GM12864 (cell line): ENCODE measurements around the gene CALML6.

ENCODE experiments used
- DNase-seq: peaks from one replicate; pipeline ENCODE4 v3.0.0-alpha.2; 2011; ENCODE audit warnings: low read depth
- H3K4me3 ChIP-seq: 2 replicates; pipeline ENCODE4 v1.5.1; 2011; ENCODE audit warnings: mild to moderate bottlenecking, low read depth, low read length, control low read depth
- CTCF ChIP-seq: IDR thresholded peaks from 2 replicates; pipeline ENCODE4 v1.5.1; 2011; ENCODE audit warnings: low read depth, mild to moderate bottlenecking, moderate library complexity, low read length, control low read depth, inconsistent platforms; ENCODE audit errors: missing control alignments

The CALML6 gene

GRCh38 chr1:1899266-1899966 is 15.6 kb upstream of the CALML6 start:
- H3K4me3 ChIP-seq: no peak overlapping the region
- DNase-seq: no peak
- TF ChIP-seq CTCF: peak; percentile 62

GRCh38 chr1:1899967-1900327 is 15.1 kb upstream of the CALML6 start:
- no peak for TF ChIP-seq CTCF
- no peak for DNase-seq
- no peak overlapping the region for H3K4me3 ChIP-seq

- TF ChIP-seq CTCF: no peak
- H3K4me3 ChIP-seq: no peak overlapping the region
- no peak for DNase-seq
These were observed 14.0 kb upstream of the CALML6 start for GRCh38 chr1:1900883-1901640.

GRCh38 chr1:1901641-1902294 is 13.3 kb upstream of the CALML6 start:
- TF ChIP-seq CTCF: no peak
- no peak for DNase-seq
- no peak overlapping the region for H3K4me3 ChIP-seq

- no peak overlapping the region for H3K4me3 ChIP-seq
- TF ChIP-seq CTCF: no peak
- DNase-seq: no peak
These were observed 11.8 kb upstream of the CALML6 start for GRCh38 chr1:1903224-1903623.

GRCh38 chr1:1906185-1907097 is 8.6 kb upstream of the CALML6 start:
- H3K4me3 ChIP-seq: no peak overlapping the region
- no peak for DNase-seq
- TF ChIP-seq CTCF: peak; percentile 97
